ENCODE results near the gene BSCL2. TPM values are rescaled to one million over a fixed set of nuclear protein-coding genes. Genes with fewer than 3 reads are reported as not detected.

Gene BSCL2
- total and polyA plus RNA-seq, 2 experiments from 2014 or later: 70.3 to 79.2 TPM

DNA sequence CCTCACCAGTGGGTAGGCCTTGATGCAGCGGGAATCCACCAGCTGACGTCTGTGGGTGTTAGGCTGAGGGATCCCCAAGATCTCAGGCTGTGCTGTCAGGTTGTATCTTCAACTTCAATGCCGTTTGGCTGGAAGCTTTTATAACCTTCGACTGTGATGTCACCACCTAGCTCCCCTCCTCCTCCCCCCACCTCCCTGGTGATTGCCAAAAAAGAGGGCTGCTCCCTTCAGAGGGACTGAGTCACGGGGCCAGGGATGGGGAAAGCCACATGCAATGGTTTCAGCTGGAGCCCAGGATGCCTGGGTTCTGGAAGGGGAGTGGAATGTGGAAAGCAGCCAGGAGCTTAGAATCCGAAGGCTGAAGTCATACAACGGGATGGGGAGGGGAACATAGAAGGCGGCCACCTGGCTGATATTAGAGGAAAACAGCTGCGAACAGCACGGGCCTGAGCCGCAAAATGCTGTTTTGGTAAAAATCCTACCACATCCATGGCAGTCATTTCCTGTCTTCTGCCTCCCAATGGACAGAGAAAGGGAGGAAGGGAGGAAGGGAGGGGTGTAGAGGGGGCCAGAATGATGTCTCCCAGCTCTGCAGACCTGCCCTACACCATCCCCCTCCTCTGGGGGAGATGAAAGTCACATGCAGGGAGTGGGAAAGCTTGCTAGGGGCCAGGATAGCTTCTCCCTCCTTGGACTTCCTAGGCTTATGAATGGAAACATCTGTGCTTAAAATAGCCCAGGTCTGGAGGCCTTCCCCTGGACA, 17.6 kb downstream of the BSCL2 start, which contains the start of gene LRRN4CL:
Gene LRRN4CL, minus strand, starts transcription at position 110 of the 763 bp plus-strand sequence. CDS start 1,022 bp downstream, outside the sequence.
- Histone ChIP-seq H3K36me3 (peaks cover 17% of the 10 kb centered on the region), H3K4me1 (ENCODE audit: low read depth) (peaks cover 22% of the 10 kb centered on the region), H3K4me3 (no peak within 1 kb of the TSS), H3K27me3 (no peaks in the 10 kb centered on the region), H3K9me3 (ENCODE audit: low read depth) (no peaks in the 10 kb centered on the region), H3K27ac (peak within 1 kb of the TSS; percentile 85)
- TF ChIP-seq, protein P1, sequence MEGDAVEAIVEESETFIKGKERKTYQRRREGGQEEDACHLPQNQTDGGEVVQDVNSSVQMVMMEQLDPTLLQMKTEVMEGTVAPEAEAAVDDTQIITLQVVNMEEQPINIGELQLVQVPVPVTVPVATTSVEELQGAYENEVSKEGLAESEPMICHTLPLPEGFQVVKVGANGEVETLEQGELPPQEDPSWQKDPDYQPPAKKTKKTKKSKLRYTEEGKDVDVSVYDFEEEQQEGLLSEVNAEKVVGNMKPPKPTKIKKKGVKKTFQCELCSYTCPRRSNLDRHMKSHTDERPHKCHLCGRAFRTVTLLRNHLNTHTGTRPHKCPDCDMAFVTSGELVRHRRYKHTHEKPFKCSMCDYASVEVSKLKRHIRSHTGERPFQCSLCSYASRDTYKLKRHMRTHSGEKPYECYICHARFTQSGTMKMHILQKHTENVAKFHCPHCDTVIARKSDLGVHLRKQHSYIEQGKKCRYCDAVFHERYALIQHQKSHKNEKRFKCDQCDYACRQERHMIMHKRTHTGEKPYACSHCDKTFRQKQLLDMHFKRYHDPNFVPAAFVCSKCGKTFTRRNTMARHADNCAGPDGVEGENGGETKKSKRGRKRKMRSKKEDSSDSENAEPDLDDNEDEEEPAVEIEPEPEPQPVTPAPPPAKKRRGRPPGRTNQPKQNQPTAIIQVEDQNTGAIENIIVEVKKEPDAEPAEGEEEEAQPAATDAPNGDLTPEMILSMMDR (IDR thresholded peaks at IDR 0.05; ENCODE audit: low read depth, low read length): no peak
- peak; percentile 50 to 89 for DNase-seq (ENCODE audit: low read depth in 1 of 2, low spot score in 1 of 2)

DNA sequence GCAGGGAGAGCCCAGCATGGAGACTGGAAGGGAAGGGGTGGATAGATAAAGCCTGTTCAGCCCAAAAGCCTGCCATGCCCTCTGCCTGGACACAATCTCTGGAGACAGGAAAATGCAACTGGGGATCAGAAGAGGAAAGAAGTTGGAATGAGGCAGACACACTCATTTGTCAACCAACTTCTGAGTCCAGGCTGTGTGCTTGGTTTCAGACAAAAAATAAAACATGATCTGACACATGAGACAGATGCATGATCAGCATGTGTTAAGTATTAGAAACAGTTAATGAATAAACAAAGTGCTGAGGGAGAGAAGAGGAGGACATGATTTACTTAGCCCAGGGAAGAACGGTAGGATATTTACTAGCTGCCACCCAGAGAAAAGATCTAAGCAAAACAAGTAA, 18.7 kb downstream of the BSCL2 start:
- DNase-seq (ENCODE audit: low read depth in 1 of 2, low spot score in 1 of 2): no peak
- Histone ChIP-seq H3K4me1 (ENCODE audit: low read depth) (peaks cover 22% of the 10 kb centered on the region), H3K9me3 (ENCODE audit: low read depth) (no peaks in the 10 kb centered on the region), H3K4me3 (no peak overlapping the region), H3K36me3 (peaks cover 16% of the 10 kb centered on the region), H3K27ac (peak overlapping the region; percentile 85), H3K27me3 (no peaks in the 10 kb centered on the region)
- TF ChIP-seq, protein P1 (IDR thresholded peaks at IDR 0.05; ENCODE audit: low read depth, low read length): no peak

DNA sequence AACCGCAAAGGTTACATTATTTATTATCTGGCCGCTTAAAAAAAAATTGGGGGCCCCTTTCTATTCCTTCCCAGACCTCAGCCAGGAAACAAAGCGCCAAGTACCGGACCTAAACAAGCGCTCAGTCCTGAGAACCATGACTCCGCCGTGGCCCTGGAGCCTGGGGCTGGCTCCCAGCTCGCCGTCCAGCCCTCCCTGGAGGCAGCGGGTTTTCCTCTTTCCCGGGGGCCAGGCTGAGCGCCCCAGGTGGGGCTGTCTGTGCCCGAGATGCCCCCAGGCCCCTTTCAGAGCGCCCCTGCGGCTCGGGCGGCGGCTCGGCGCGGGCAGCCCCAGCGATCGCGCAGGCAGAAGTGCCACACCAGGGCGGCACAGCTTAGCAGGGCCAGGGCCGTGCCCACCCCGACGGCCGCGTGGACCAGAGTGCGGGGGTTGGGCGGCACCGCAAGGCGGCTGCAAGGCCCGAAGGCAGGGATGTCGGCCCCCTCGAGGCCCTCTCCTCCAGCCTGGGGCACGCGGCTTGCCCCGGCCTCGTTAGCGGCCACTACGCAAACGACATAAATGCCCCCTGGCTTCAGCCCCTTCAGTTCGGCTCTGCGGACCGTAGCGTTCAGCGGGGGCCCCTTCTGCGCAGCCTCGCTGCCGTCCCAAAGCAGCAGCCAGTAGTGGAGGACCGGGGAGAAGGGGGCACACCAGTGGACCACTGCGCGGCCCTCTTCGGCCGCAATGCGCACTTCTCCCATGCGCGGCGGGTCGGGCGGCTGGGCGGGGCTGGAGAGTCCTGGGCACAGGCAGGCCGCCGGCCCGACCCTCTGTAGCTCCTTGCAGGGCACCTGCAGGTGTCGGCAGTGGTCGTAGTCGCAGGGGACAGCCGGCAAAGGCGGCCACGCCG, 19.5 kb downstream of the BSCL2 start:
- H3K27me3 ChIP-seq: no peaks in the 10 kb centered on the region
- no peak for DNase-seq (ENCODE audit: low read depth in 1 of 2, low spot score in 1 of 2)
- H3K9me3 ChIP-seq (ENCODE audit: low read depth): no peaks in the 10 kb centered on the region
- H3K4me3 ChIP-seq: no peak overlapping the region
- H3K4me1 ChIP-seq (ENCODE audit: low read depth): peaks cover 22% of the 10 kb centered on the region
- H3K36me3 ChIP-seq: peaks cover 8% of the 10 kb centered on the region
- H3K27ac ChIP-seq: peak overlapping the region; percentile 85
- TF ChIP-seq, protein P1 (IDR thresholded peaks at IDR 0.05; ENCODE audit: low read depth, low read length): no peak

DNA sequence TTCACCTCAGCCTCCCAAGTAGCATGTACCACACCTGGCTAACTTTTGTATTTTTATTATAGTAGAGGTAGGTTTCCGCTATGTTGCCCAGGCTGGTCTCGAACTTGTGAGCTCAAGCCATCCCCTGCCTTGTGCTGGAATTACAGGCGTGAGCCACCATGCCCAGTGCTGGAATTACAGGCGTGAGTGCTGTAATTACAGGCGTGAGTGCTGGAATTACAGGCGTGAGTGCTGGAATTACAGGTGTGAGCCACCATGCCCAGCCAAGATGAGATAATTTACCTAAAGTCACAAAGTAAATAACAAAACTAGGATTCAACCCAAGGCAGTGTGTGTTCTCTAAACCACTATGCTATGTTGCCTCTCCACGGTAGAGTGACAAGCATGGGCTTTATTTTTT, 24.7 kb downstream of the BSCL2 start:
- no peak overlapping the region for H3K4me3 ChIP-seq
- H3K27me3 ChIP-seq: no peaks in the 10 kb centered on the region
- peaks cover 12% of the 10 kb centered on the region for H3K4me1 ChIP-seq (ENCODE audit: low read depth)
- H3K36me3 ChIP-seq: peaks cover 5% of the 10 kb centered on the region
- no peak for DNase-seq (ENCODE audit: low read depth in 1 of 2, low spot score in 1 of 2)
- no peak overlapping the region for H3K27ac ChIP-seq
- TF ChIP-seq, protein P1 (IDR thresholded peaks at IDR 0.05; ENCODE audit: low read depth, low read length): no peak
- no peaks in the 10 kb centered on the region for H3K9me3 ChIP-seq (ENCODE audit: low read depth)

DNA sequence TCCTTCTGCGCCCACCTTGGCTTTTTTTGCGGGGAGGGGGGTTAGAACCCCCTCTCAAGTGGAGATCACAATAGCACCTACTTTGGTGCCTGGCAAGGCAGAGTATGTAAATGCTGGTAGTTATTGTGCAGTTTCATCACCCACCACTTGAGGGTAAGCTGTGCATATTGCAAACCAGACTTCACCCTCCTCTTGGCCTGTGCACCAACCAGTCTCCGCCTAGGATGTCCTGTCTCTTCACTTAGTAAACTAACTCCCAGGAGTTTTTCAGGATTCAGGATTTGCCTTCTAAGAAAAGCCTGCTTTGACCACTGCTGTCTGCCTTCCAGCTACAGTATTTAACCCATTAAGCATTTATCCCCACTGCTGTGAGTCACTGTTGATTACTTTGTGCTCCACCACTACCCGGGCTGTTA, 26.4 kb downstream of the BSCL2 start:
- TF ChIP-seq, protein P1 (IDR thresholded peaks at IDR 0.05; ENCODE audit: low read depth, low read length): peak; percentile 68
- peaks cover 20% of the 10 kb centered on the region for H3K4me1 ChIP-seq (ENCODE audit: low read depth)
- H3K27me3 ChIP-seq: no peaks in the 10 kb centered on the region
- DNase-seq (ENCODE audit: low read depth in 1 of 2, low spot score in 1 of 2): peak; percentile 71 to 90
- peaks cover 14% of the 10 kb centered on the region for H3K36me3 ChIP-seq
- H3K27ac ChIP-seq: peak overlapping the region; percentile 82
- no peak overlapping the region for H3K4me3 ChIP-seq
- no peaks in the 10 kb centered on the region for H3K9me3 ChIP-seq (ENCODE audit: low read depth)
